Measurements from ENCODE around the gene MOCS1.

DNA sequence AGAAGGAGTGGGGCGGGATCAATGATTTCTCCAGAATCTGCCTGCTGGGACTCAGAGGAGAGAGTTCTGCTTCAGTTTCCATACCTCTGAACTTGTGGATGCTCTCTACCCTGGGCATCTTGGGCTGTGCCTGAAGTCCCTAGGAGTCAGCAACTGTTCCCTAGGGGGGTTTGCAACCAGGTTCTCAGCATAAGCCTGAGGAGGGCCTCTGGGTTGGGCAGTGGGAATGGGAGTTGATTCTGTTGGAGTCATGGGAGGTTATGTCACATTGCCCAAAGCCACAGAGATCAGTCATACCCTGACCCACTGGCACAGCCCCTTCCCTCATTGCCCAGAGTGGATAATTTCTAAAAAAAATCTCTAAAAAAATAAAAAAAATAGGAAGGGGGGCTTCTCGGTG is 47.4 kb downstream of the MOCS1 start:
- TF ChIP-seq YY1 (IDR thresholded peaks at IDR 0.05; ENCODE audit: insufficient read depth, insufficient read length) (no peak), ZNF274 (IDR thresholded peaks at IDR 0.05; ENCODE audit: low read depth, low read length) (no peak), SUZ12 (IDR thresholded peaks at IDR 0.05; ENCODE audit: extremely low read depth, insufficient read depth, insufficient read length) (no peak)
